Measurements from ENCODE around the gene UNKL. TPM values are rescaled to one million over a fixed set of nuclear protein-coding genes. Genes with fewer than 3 reads are reported as not detected.

The UNKL gene
- total RNA-seq, 3 donors from 2014 or later (not counting 1 experiment from before 2014, with no cell fraction given) = 114 to 130 (median 127) TPM

DNA sequence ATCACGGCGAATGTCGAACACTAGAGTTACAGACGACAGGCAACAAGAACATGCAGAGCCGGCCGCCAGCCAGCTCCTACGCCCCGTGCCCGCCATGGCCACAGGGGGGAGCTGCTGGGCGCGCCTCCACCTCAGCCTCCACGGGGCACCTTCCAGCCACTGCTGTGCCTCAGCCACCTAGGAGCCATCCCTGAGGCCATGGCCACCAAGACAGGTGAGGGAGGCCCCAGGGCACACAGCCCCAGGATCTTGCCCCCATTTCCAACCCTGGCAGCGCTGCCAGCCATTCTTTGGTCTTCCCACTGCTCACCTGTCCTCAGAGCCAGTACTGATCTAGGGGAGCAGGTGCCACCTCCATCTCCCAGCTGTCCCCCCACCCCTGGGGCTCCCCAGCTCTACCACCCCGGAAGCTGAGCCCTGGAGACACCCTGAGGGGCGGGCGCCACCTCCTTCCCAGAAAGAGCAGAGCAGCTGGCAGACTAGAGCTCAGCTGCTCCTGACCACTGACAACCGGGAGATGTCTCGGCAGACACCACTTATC, 50.9 kb downstream of the UNKL start:
- no peaks in the 10 kb centered on the region for H3K4me1 Mint-ChIP-seq
- ATAC-seq (peak; percentile 86 to 97 (median 88)), DNase-seq (peak; percentile 65 to 79)
- no peak overlapping the region for H3K4me3 Mint-ChIP-seq
- H3K36me3 Mint-ChIP-seq = no peaks in the 10 kb centered on the region
- Histone ChIP-seq H3K27ac (ENCODE audit: low read length) (no peak overlapping the region), H3K27me3 (ENCODE audit: control insufficient read depth, insufficient read depth, low read length) (no peaks in the 10 kb centered on the region), H3K36me3 (ENCODE audit: control insufficient read depth, insufficient read depth, low read length) (peaks cover 55% of the 10 kb centered on the region), H3K9me3 (ENCODE audit: control insufficient read depth, insufficient read depth, low read length) (no peaks in the 10 kb centered on the region), H3K4me1 (ENCODE audit: control insufficient read depth, insufficient read depth, low read length) (no peaks in the 10 kb centered on the region), H3K4me3 (ENCODE audit: low read length) (no peak overlapping the region)
- no peaks in the 10 kb centered on the region for H3K9me3 Mint-ChIP-seq
- WGBS (ENCODE audit: insufficient coverage) = 50% methylated on average over 18 of the region's 18 CpGs
- peak overlapping the region in 1 of 2 donors; percentile 33 for H3K27ac Mint-ChIP-seq
- intact Hi-C loops (cut with micrococcal nuclease) = no loop called here
- H3K27me3 Mint-ChIP-seq (ENCODE audit: low read depth in 2 of 2) = no peaks in the 10 kb centered on the region
- TF ChIP-seq, protein P1, sequence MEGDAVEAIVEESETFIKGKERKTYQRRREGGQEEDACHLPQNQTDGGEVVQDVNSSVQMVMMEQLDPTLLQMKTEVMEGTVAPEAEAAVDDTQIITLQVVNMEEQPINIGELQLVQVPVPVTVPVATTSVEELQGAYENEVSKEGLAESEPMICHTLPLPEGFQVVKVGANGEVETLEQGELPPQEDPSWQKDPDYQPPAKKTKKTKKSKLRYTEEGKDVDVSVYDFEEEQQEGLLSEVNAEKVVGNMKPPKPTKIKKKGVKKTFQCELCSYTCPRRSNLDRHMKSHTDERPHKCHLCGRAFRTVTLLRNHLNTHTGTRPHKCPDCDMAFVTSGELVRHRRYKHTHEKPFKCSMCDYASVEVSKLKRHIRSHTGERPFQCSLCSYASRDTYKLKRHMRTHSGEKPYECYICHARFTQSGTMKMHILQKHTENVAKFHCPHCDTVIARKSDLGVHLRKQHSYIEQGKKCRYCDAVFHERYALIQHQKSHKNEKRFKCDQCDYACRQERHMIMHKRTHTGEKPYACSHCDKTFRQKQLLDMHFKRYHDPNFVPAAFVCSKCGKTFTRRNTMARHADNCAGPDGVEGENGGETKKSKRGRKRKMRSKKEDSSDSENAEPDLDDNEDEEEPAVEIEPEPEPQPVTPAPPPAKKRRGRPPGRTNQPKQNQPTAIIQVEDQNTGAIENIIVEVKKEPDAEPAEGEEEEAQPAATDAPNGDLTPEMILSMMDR (IDR thresholded peaks at IDR 0.05) = peak; percentile 74

DNA sequence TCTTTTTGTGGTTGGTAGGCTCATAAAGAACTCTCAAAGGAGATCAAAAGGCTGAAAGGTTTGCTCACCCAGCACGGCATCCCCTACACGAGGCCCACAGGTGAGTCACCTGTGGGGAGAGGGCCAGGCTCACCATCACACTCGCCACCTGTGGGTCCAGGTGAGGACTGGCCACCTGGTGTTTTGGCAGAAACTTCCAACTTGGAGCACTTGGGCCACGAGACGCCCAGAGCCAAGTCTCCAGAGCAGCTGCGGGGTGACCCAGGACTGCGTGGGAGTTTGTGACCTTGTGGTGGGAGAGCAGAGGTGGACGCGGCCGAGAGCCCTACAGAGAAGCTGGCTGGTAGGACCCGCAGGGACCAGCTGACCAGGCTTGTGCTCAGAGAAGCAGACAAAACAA, 51.7 kb downstream of the UNKL start:
- Histone ChIP-seq H3K4me1 (ENCODE audit: control insufficient read depth, insufficient read depth, low read length) (no peaks in the 10 kb centered on the region), H3K27ac (ENCODE audit: low read length) (no peak overlapping the region), H3K4me3 (ENCODE audit: low read length) (no peak overlapping the region), H3K27me3 (ENCODE audit: control insufficient read depth, insufficient read depth, low read length) (no peaks in the 10 kb centered on the region), H3K9me3 (ENCODE audit: control insufficient read depth, insufficient read depth, low read length) (no peaks in the 10 kb centered on the region), H3K36me3 (ENCODE audit: control insufficient read depth, insufficient read depth, low read length) (peaks cover 53% of the 10 kb centered on the region)
- WGBS (ENCODE audit: insufficient coverage) = 93% methylated on average over 11 of the region's 11 CpGs
- ATAC-seq (no peak), DNase-seq (no peak)
- Mint-ChIP-seq H3K27me3 (ENCODE audit: low read depth in 2 of 2) (no peaks in the 10 kb centered on the region), H3K36me3 (no peaks in the 10 kb centered on the region), H3K9me3 (no peaks in the 10 kb centered on the region), H3K4me1 (peaks cover 0 to 5% of the 10 kb centered on the region in 2 donors), H3K4me3 (no peak overlapping the region), H3K27ac (no peak overlapping the region)
- TF ChIP-seq, protein P1 (IDR thresholded peaks at IDR 0.05) = no peak
- intact Hi-C loops (cut with micrococcal nuclease) = no loop called here

DNA sequence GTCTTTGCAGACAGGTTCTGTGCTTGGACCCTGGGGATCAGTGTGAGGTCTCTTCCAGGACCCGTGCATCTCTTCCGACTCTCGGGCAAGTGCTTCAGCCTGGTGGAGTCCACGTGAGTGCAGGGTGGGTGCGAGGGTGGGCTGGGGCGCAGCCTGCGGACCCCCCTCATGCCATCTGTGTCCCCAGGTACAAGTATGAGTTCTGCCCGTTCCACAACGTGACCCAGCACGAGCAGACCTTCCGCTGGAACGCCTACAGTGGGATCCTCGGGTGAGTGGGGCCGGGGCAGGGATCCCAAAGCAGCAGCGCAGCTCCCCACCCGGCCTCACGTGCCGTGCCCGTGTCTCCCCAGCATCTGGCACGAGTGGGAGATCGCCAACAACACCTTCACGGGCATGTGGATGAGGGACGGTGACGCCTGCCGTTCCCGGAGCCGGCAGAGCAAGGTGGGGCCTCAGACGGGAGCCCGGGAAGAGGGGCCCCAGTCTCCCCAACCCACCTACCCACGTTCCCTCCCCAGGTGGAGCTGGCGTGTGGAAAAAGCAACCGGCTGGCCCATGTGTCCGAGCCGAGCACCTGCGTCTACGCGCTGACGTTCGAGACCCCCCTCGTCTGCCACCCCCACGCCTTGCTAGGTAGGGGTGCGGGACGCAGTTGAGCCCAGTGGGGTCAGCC, 52.7 kb downstream of the UNKL start:
- Histone ChIP-seq H3K27me3 (ENCODE audit: control insufficient read depth, insufficient read depth, low read length) (no peaks in the 10 kb centered on the region), H3K9me3 (ENCODE audit: control insufficient read depth, insufficient read depth, low read length) (no peaks in the 10 kb centered on the region), H3K27ac (ENCODE audit: low read length) (no peak overlapping the region), H3K36me3 (ENCODE audit: control insufficient read depth, insufficient read depth, low read length) (peaks cover 49% of the 10 kb centered on the region), H3K4me3 (ENCODE audit: low read length) (no peak overlapping the region), H3K4me1 (ENCODE audit: control insufficient read depth, insufficient read depth, low read length) (no peaks in the 10 kb centered on the region)
- TF ChIP-seq, protein P1 (IDR thresholded peaks at IDR 0.05) = no peak
- Mint-ChIP-seq H3K9me3 (no peaks in the 10 kb centered on the region), H3K36me3 (no peaks in the 10 kb centered on the region), H3K27ac (no peak overlapping the region), H3K27me3 (ENCODE audit: low read depth in 2 of 2) (no peaks in the 10 kb centered on the region), H3K4me3 (no peak overlapping the region), H3K4me1 (peaks cover 0 to 5% of the 10 kb centered on the region in 2 donors)
- intact Hi-C loops (cut with micrococcal nuclease) = no loop called here
- WGBS (ENCODE audit: insufficient coverage) = 97% methylated on average over 43 of the region's 43 CpGs
- no peak for DNase-seq
- ATAC-seq = no peak
